SH-SY5Y (cell line): ENCODE measurements around the gene INPP5A.

Experiments used
- GATA2 ChIP-seq: IDR thresholded peaks from 2 replicates; pipeline ENCODE4 v1.6.1; 2011; ENCODE audit warnings: mild to moderate bottlenecking, low read depth, low read length
- GATA3 ChIP-seq: IDR thresholded peaks from 2 replicates; pipeline ENCODE4 v1.6.1; 2011; ENCODE audit warnings: low read depth, mild to moderate bottlenecking, low read length, moderate library complexity

Gene INPP5A

GRCh38 chr10:132536241-132536876 lies 1.2 kb upstream of the INPP5A start:
- TF ChIP-seq GATA2 (no peak), GATA3 (no peak)

DNA sequence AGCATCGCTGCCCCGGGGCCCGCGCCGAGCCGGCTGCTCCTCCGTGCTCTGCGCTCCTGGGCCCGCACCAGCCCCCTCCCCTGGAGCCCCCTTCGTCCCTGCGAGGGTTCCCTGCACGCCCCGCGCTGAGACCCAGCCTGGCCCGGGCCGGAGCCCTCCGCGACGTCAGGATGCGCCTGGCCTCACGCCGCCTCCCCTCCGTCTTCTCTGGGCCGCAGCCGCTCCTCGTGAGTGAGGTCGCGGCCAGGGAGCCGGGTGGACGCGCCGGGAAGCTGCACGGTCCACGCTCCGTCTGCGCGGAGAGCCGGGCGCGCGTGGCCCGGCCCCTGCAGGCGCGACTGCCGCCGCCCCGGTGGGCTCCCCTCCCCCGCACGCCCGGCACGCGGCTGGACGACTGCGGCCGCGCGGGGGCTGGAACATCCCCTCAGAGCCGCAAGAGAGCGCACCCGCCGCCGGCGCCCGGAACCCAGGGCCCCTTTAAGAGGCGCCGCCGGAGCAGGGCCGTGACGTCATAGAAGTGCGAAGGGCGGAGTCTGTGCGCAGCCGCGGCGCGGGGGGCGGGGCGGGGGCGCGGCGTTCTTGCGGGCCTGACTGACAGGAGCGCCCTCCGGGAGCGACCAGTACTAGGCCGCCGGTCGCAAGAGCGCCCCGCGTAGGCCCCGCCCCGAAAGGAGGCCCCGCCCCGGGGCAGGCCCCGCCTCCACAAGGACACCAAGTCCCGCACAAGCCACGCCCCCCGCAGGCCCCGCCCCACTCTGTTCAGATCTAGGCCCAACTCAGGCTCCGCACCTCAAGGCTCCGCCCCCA lies 507 bp upstream of the INPP5A start:
- no peak for TF ChIP-seq GATA2

GRCh38 chr10:132538031-132538789 lies 623 bp downstream of the INPP5A start:
- TF ChIP-seq GATA2 (no peak), GATA3 (no peak)

GRCh38 chr10:132538790-132539421 lies 1.3 kb downstream of the INPP5A start:
- TF ChIP-seq GATA2 (no peak), GATA3 (no peak)

- no peak for TF ChIP-seq GATA3
- TF ChIP-seq GATA2 = no peak
These were observed 1.8 kb downstream of the INPP5A start for GRCh38 chr10:132539431-132539839.

DNA sequence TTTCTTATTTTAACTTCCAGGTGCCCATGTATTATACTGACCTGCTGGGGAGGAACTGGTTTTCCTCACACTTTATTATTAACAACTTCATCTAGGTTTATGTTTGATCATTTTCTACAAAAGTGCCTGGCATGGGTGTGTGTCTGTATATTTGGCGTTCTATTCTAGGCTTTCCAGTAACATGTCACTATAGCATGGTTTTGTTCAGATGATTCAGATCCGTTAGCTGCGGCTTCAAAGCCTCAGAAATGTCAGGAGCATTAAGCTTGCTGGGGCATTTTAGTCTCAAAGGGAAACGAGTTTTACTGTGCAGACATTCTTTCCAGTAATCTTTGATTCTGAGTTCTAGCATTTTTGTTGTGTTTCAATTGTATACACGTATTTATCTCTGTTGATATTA lies 2.3 kb downstream of the INPP5A start:
- TF ChIP-seq GATA3 = no peak
- no peak for TF ChIP-seq GATA2

DNA sequence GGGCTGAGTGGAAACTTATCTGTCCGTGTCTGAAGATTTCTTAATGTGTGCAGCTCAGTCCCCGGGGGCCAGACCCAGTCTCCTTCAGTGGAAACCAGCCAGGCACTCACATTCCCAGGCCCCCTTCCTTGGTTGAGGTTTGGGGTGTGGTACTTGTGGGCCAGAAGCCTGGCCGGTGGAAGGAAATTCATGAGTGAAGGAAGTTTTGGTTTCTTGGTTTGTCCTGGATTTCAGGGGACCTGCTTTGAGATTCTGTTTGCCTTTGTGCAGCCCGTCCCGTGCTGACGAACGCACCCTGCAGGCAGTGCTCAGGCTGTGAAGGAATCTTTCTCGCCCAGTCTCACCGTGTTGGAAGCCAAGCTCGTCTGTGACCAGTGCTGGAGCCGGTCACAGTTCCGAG lies 2.9 kb downstream of the INPP5A start:
- TF ChIP-seq GATA3 (no peak), GATA2 (no peak)

DNA sequence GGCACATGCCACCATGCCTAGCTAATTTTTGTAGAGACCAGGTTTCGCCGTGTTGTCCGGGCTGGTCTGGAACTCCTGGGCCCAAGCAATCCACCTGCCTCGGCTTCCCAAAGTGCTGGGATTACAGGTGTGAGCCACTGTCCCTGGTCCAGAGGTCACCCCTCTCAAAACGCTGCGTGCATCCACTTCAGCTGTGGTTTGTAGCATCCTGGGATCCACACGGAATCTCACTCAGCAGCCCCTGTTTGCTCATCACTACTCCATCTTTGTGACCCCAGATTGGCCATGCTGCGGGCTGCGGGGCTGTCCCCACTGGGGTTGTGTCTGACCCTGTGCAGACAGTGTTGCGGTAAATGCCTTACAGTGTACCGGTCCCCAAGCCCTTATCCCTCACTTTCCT lies 3.5 kb downstream of the INPP5A start:
- TF ChIP-seq GATA2 (no peak), GATA3 (no peak)

DNA sequence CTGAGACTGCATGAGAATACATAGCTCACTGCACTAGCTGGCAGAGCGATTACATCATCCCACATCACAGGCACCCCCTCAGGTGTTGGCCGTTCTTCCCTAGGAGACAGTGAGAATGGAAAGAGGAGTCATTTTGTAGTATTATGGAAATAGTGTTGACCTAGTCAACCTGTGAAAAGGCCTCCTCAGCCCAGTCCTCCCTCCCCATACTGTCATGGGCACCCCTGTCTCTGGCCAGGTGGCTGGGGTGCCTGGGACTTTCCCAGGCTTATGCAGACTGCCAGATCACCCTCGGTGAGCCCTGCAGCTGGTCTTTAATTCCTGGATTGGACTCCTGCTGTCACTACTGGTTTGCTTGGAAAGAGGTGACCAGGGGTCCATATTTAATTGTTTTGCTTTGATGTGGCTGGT lies 4.0 kb downstream of the INPP5A start:
- TF ChIP-seq GATA2 = no peak
- TF ChIP-seq GATA3 = no peak

DNA sequence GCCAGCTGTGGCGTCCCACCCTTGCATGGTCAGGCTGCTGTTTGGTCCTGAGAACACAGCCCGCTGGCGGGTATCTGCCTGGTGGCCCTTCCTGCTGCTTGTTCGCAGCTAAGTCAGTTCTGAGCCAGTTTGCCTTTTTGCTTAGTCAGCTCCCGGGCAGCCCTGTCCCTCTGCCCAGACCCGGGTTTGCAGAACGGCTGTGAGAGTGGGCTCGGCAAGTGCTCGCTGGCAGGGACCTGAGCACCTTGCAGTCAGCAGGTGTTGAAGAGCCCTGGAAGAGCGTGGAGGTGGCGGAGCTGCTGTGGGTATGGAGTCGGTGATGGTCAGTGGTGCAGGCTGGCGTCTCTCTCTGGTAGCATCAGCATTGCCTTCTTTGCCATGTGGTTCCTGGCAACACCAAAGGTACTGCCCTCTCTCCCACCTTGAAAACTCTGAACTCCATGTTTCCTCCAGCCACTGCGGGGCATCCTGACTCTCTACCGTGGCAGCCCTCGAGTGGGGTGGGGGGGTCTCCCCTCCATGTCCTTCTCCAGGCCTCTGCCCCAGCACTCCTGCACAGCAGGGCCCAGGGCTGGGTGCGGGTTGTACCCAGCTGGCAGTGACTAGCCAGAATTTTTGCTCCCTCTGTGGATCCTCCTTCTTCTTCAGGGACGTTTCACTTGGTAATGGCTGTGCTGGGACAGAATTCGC lies 4.6 kb downstream of the INPP5A start:
- TF ChIP-seq GATA3 = no peak
- no peak for TF ChIP-seq GATA2

DNA sequence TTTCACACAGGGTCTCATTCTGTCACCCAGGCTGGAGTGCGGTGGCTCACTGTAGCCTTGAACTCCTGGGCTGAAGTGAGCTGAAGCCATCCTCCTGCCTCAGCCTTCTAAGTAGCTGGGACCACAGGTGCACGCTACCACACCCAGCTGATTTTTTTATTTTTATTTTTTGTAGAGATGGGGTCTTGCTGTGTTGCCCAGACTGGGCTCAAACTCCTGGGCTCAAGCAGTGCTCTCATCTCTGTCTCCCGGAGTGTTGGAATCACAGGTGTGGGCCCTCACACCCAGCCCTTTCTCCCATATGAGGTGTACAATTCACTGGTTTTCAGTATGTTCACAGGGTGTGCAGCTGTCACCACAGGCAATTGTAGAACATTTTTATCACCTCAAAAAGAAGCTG lies 5.2 kb downstream of the INPP5A start:
- TF ChIP-seq GATA2 (no peak), GATA3 (no peak)

DNA sequence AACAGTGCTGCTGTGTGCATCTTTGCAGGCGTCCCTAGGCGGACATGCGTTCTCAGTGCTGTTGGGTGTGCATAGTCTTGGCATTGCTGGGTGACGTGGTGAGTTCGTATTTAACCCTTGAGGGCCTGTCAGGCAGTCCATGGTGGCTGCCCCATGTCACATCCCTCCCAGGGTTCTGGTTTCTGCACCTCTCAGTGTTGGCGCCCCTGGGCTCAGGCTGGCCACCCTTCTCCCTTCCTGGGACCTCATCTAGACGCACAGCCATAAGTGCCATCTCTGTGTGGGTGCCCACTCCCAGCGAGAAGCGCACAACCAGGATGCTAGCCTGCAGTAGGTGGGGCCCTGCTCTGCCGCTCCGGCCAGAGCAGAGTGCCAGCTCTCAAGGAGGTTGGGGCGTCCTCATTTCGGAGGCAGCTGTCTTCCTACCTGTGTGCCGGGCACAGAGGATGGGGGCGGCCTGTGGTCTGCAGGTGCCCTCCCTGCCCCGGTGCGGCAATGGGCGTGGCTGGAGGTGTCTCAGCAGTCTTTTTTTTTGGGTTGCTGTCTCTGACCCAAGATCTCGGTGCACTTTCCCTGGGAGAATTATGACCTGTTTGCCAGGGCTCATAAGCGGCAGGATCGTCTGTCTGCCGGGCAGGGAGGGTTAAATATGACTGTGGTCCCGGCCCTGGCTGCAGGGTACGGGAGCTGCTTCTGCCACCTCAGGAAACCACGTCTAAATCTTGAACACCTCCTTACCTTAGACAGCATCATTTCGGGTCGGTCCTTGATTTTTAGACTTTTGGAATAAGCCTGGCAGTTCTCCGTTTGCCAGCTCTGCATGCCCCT lies 6.5 kb downstream of the INPP5A start:
- no peak for TF ChIP-seq GATA3
- TF ChIP-seq GATA2 = no peak

- TF ChIP-seq GATA2 (no peak), GATA3 (no peak)
These were observed 7.4 kb downstream of the INPP5A start for GRCh38 chr10:132544744-132545658.
